SK-N-SH (cell line): ENCODE results near the gene TTYH3. TPM values are rescaled to one million over a fixed set of nuclear protein-coding genes. Genes with fewer than 3 reads are reported as not detected.

ENCODE experiments used
- CTCF ChIP-seq: fragments of 200-600 bp; sonication (generic); IDR thresholded peaks from 2 replicates; pipeline ENCODE4 v1.6.1; 2017; ENCODE audit warnings: antibody characterized with exemption, mild to moderate bottlenecking, moderate library complexity
- EP300 ChIP-seq, 2 experiments: IDR thresholded peaks; 2 replicates each; pipeline versions ENCODE4 v1.4.0 to v1.6.1; 2012; ENCODE audit warnings: borderline replicate concordance in 1 of 2, low read depth in 1 of 2, low read length in 1 of 2
- FOXM1 ChIP-seq: IDR thresholded peaks from 2 replicates; pipeline ENCODE4 v1.4.0; 2012; ENCODE audit warnings: low read depth, mild to moderate bottlenecking
- GABPA ChIP-seq: IDR thresholded peaks from 2 replicates; pipeline ENCODE4 v1.4.0; 2012; ENCODE audit warnings: low read depth, mild to moderate bottlenecking
- MEF2A ChIP-seq: IDR thresholded peaks from 2 replicates; pipeline ENCODE4 v1.4.0; 2012; ENCODE audit warnings: low read depth, borderline replicate concordance
- NRF1 ChIP-seq: IDR thresholded peaks from 2 replicates; pipeline ENCODE4 v1.6.1; 2012; ENCODE audit warnings: low read depth, mild to moderate bottlenecking, low read length
- POLR2AphosphoS5 ChIP-seq: IDR thresholded peaks from 2 replicates; pipeline ENCODE4 v1.6.1; 2012; ENCODE audit warnings: low read depth, low read length
- RCOR1 ChIP-seq: fragments of 150-350 bp; IDR thresholded peaks from 2 replicates; pipeline ENCODE4 v1.6.1; 2017; ENCODE audit warnings: antibody characterized with exemption, low read length
- RFX5 ChIP-seq: IDR thresholded peaks from 2 replicates; pipeline ENCODE4 v1.6.1; 2012; ENCODE audit warnings: mild to moderate bottlenecking, improper control_type of control experiment, low read length
- RXRA ChIP-seq: IDR thresholded peaks from 2 replicates; pipeline ENCODE4 v1.4.0; 2012; ENCODE audit warnings: low read depth, mild to moderate bottlenecking, borderline replicate concordance
- SMC3 ChIP-seq: IDR thresholded peaks from 2 replicates; pipeline ENCODE4 v1.6.1; 2012; ENCODE audit warnings: low read depth, low read length, improper control_type of control experiment
- TCF12 ChIP-seq: IDR thresholded peaks from 2 replicates; pipeline ENCODE4 v1.4.0; 2012
- polyA plus RNA-seq, 3 experiments: library from polyadenylated mRNA; depleted of rRNA; stranded (reverse); fragments of >200 nt; gene quantifications; 2 replicates each; pipeline ENCODE4 v1.2.3, GENCODE V29; 2012
- TF ChIP-seq, protein P1 (sequence below): IDR thresholded peaks from 2 replicates; pipeline ENCODE4 v1.6.1; 2012; ENCODE audit warnings: mild to moderate bottlenecking, low read depth, low read length, moderate library complexity
- TF ChIP-seq, protein P2 (sequence below): fragments of 150-350 bp; IDR thresholded peaks from 2 replicates; pipeline ENCODE4 v1.6.1; 2017; ENCODE audit warnings: antibody characterized with exemption, low read length, low read depth, borderline replicate concordance
- TF ChIP-seq, protein P3 (sequence below): IDR thresholded peaks from 2 replicates; pipeline ENCODE4; 2012

Gene TTYH3
- polyA plus RNA-seq, 1 of the 3 experiments (the other 2 are of a cell fraction) = 105 TPM

DNA sequence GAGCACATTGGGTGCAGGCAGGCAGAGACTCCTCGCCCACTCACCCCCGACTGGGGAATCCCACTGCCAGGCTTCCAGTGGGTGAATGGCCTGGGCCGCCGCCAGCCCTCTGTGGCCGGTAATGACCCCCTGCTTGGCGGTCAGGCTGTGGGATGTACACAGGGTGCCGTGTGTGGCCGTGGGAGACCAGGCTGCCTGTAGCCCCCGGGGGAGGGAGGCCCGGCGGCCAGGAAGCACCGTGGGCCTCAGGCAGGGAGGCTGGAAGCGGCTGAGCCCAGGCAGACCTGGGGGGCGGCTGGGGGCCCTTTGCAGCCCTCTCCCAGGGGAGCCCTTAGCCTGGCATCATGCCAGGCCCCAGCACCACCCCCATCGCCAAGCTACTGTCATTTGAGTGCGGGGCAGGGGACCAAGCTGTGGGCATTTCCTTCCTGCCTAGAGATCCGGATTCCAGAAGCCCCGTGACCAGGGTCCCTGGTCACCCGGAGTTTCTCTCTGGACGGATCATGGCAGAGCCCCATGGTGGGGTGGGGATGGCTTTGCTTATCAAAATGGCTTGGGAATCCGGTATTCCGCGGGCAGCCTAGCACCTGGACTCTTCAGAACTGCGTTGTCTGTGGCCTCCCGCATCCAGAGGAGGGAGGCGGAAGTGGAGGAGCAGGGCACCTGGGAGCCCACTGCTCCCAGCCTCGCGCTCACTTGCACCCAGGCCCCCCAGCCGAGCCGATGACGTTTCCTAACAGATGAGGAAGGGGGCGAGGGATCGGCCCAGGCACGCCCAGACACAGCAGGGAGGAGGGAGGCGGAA lies 1.1 kb downstream of the TTYH3 start (continued):
- TF ChIP-seq CTCF (no peak), NRF1 (no peak), RXRA (0 out of 2 replicates have a peak, but pooled peaks have one; percentile 28), EP300 (IDR thresholded peaks at IDR 0.05; ENCODE audit: borderline replicate concordance in 1 of 2, low read depth in 1 of 2, low read length in 1 of 2) (no peak), GABPA (0 out of 2 replicates have a peak, but pooled peaks have one; percentile 38), POLR2AphosphoS5 (peak; percentile 45; the same call in 1 of the 2 replicates), TCF12 (peak; percentile 51; the same call in 1 of the 2 replicates), MEF2A (no peak), FOXM1 (peak; percentile 44; the same call in 1 of the 2 replicates), RFX5 (no peak), SMC3 (no peak), RCOR1 (no peak)
- TF ChIP-seq, protein P1, sequence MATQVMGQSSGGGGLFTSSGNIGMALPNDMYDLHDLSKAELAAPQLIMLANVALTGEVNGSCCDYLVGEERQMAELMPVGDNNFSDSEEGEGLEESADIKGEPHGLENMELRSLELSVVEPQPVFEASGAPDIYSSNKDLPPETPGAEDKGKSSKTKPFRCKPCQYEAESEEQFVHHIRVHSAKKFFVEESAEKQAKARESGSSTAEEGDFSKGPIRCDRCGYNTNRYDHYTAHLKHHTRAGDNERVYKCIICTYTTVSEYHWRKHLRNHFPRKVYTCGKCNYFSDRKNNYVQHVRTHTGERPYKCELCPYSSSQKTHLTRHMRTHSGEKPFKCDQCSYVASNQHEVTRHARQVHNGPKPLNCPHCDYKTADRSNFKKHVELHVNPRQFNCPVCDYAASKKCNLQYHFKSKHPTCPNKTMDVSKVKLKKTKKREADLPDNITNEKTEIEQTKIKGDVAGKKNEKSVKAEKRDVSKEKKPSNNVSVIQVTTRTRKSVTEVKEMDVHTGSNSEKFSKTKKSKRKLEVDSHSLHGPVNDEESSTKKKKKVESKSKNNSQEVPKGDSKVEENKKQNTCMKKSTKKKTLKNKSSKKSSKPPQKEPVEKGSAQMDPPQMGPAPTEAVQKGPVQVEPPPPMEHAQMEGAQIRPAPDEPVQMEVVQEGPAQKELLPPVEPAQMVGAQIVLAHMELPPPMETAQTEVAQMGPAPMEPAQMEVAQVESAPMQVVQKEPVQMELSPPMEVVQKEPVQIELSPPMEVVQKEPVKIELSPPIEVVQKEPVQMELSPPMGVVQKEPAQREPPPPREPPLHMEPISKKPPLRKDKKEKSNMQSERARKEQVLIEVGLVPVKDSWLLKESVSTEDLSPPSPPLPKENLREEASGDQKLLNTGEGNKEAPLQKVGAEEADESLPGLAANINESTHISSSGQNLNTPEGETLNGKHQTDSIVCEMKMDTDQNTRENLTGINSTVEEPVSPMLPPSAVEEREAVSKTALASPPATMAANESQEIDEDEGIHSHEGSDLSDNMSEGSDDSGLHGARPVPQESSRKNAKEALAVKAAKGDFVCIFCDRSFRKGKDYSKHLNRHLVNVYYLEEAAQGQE = no peak
- TF ChIP-seq, protein P2, sequence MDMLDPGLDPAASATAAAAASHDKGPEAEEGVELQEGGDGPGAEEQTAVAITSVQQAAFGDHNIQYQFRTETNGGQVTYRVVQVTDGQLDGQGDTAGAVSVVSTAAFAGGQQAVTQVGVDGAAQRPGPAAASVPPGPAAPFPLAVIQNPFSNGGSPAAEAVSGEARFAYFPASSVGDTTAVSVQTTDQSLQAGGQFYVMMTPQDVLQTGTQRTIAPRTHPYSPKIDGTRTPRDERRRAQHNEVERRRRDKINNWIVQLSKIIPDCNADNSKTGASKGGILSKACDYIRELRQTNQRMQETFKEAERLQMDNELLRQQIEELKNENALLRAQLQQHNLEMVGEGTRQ = no peak
- TF ChIP-seq, protein P3, sequence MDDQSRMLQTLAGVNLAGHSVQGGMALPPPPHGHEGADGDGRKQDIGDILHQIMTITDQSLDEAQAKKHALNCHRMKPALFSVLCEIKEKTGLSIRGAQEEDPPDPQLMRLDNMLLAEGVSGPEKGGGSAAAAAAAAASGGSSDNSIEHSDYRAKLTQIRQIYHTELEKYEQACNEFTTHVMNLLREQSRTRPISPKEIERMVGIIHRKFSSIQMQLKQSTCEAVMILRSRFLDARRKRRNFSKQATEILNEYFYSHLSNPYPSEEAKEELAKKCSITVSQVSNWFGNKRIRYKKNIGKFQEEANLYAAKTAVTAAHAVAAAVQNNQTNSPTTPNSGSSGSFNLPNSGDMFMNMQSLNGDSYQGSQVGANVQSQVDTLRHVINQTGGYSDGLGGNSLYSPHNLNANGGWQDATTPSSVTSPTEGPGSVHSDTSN = no peak
